Stimulated activated CD4-positive, alpha-beta T cell treated with anti-CD3 and anti-CD28 coated beads, Interleukin-1b, Interleukin-23, amount 100 ng/mL, for 24 hours (primary cell): Measurements from ENCODE around the gene PLCG2.
"Not testable (repeated sequence)": the region's sequence is repeated elsewhere in the genome, so short reads cannot be mapped to it uniquely, and the experiment has no call there.

Source experiments
- DNase-seq, 4 experiments: peaks; one replicate each; pipeline ENCODE4 v3.0.0-alpha.2; 2020; ENCODE audit warnings: low read depth in 4 of 4, low spot score in 1 of 4

The PLCG2 gene

GRCh38 chr16:81873843-81874752, 95.0 kb downstream of the PLCG2 start:
- DNase-seq: peak in 1 of 4 experiments; percentile 37

GRCh38 chr16:81875461-81875860, 96.4 kb downstream of the PLCG2 start:
- no peak for DNase-seq

- DNase-seq: no peak
These were observed 97.3 kb downstream of the PLCG2 start for GRCh38 chr16:81876273-81876900.

GRCh38 chr16:81877490-81877889, 98.4 kb downstream of the PLCG2 start:
- DNase-seq: not testable (repeated sequence)

GRCh38 chr16:81878529-81878928, 99.4 kb downstream of the PLCG2 start:
- DNase-seq: no peak

GRCh38 chr16:81879625-81880024, 100.5 kb downstream of the PLCG2 start:
- DNase-seq: no peak

- no peak for DNase-seq
These were observed 101.7 kb downstream of the PLCG2 start for GRCh38 chr16:81880816-81881215.

- DNase-seq: no peak
These were observed 102.1 kb downstream of the PLCG2 start for GRCh38 chr16:81881228-81881627.

- DNase-seq: no peak
These were observed 103.5 kb downstream of the PLCG2 start for GRCh38 chr16:81882559-81882958.

- no peak for DNase-seq
These were observed 104.1 kb downstream of the PLCG2 start for GRCh38 chr16:81883235-81883634.

GRCh38 chr16:81885976-81886586, 107.0 kb downstream of the PLCG2 start:
- peak in 1 of 4 experiments; percentile 7 for DNase-seq

GRCh38 chr16:81888520-81889394, 109.7 kb downstream of the PLCG2 start:
- no peak for DNase-seq

GRCh38 chr16:81891736-81892364, 112.8 kb downstream of the PLCG2 start:
- DNase-seq: no peak

- DNase-seq: no peak
These were observed 115.5 kb downstream of the PLCG2 start for GRCh38 chr16:81894592-81894991.

- DNase-seq: no peak
These were observed 117.8 kb downstream of the PLCG2 start for GRCh38 chr16:81896902-81897301.

GRCh38 chr16:81899601-81900000, 120.5 kb downstream of the PLCG2 start:
- DNase-seq: no peak

GRCh38 chr16:81900014-81900413, 120.9 kb downstream of the PLCG2 start:
- DNase-seq: no peak

GRCh38 chr16:81900456-81900855, 121.4 kb downstream of the PLCG2 start:
- DNase-seq: no peak

- no peak for DNase-seq
These were observed 122.4 kb downstream of the PLCG2 start for GRCh38 chr16:81901484-81901883.

GRCh38 chr16:81902025-81902424, 122.9 kb downstream of the PLCG2 start:
- DNase-seq: no peak

- DNase-seq: no peak
These were observed 125.2 kb downstream of the PLCG2 start for GRCh38 chr16:81904320-81904719.
